Forelimb muscle (tissue), 1 donor: ENCODE results near the gene OPCML. TPM values are rescaled to one million over a fixed set of nuclear protein-coding genes. Genes with fewer than 3 reads are reported as not detected.

Experiments used
- DNase-seq: peaks from one replicate; pipeline ENCODE4 v3.0.0-alpha.2; 2013; ENCODE audit warnings: low read depth
- polyA plus RNA-seq: library from polyadenylated mRNA; unstranded; fragments of 120-200 nt; gene quantifications from one replicate; pipeline ENCODE4 v1.2.1, GENCODE V29; 2013; ENCODE audit not compliant: insufficient read length

Gene OPCML
- polyA plus RNA-seq, 1 donor: 1.4 TPM

DNA sequence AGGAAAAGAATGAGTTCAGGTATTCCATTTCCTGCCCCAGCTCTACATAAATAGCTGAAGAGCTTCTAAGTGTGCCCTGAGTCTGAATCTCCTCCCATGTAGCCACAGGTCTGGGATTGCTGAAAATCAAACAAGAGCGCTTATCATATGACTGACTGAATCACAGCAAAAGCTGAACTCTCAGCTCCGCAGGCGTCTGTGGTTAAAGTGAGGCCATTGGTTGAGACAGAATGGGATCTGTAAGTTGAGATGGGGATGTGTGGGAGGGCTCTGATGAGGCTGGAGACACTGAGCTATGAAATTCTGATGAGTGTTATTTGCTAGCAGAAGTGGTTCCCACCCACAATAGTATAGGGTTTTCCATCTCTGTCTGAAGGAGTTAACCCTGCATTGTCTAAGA lies 637.0 kb downstream of the OPCML start:
- DNase-seq: no peak

DNA sequence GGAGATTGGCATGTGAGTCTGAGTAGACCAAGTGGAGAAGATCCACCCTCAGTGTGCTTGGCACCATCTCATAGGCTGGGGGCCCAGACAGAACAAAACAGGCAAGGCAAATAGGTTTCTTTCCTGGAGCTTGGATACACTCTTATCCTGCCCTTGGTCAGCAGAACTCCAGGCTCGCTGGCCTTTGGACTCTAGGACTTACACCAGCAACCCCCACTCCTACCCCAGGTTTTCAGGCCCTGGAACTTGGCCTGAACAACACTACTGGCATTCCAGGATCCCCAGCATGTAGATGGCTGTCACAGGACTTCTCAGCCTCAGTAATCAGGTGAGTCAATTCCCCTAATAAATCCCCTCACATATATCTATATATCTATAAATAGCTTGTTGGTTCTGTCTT lies 637.7 kb downstream of the OPCML start:
- DNase-seq: no peak

DNA sequence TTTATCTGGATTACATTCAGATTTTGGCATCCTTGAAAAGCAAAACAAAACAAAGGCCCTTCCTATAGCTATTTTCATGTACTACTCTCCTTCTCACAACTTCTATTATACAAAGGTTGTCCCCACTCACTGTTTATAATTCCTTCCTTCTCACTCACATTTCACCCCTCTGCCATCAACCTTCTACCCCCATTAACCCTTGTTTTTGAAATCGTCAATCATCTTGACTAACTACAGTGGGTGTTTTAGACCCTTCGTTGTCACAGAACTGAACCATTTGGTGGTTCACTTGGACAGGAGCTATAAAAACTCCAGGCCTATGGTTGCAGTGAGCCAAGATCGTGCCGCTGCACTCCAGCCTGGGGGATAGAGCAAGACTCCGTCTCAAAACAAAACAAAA lies 639.4 kb downstream of the OPCML start:
- DNase-seq: no peak

DNA sequence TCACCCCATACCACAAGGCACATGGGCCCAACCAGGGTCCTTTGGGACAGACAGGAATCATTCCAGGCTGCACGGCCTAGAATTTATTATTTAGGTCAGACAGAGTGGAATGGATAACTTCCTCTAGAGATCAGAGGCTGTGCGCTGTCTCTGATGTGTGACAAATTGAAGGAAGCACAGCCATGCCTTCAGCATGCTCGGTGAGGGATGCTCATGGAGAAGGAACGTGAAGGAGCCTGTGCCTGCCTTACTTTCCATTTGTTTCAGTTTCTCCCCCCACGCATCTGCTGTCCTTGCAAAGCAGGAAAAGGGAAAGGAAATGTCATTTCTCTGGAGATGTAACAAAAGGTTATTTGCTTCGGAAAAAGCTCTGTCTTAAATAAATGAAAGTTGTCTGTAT lies 644.1 kb downstream of the OPCML start:
- DNase-seq: no peak

DNA sequence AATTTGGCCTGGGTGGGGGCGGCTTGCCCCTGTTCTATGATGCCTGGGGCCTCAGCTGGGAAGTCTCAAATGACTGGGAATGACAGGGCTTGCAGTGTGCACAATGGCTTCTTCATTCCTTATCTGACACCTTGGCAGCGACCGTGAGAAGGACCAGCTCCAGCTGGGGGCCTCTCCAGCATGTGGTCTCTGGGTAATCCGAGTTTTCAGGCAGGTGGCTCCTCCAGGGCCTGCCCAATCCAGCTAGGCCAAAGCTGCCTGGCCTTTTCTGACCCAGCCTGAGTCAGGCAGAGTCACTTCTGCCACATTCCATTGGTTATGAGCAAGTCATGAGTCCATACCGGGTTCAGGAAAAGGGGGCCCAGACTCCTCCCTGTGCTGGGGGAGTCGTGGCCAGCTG lies 646.0 kb downstream of the OPCML start:
- no peak for DNase-seq

DNA sequence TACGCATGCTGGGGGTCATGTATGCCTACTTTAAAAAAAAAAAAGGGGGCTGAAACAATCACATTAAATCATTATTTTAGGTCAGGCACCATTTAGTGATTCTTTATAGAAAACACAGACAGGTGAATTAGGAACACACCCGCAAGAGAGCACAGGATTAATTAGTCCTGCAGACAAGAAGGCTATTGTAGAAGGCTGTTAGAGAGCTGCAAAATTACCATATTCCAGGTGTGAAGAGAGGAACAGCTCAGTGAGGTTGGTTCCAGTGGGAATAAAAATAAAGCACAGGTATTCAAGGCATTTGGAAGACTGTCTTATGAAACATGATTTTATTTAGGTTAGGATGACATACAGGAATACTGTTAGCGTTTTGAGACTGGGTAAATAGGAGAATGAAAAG lies 649.1 kb downstream of the OPCML start:
- no peak for DNase-seq

DNA sequence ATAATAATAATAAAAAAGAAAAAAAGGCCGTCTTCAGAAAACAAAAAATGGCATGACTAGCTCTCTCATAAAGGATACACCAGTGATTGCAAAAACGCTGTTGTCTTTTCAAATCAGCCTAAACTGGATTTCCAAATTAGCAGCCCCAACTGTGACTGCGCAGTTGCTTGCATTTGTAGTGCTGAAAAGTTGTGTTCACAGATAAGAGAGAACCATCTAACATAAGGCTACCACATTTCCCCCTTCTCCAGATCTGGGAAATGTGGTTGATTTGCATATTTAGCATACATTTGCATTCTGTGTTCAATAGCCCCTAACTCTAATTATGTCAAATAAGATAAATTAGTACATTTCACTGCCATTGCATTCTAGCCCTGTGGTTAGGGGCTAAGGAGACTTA lies 650.7 kb downstream of the OPCML start:
- DNase-seq: no peak

DNA sequence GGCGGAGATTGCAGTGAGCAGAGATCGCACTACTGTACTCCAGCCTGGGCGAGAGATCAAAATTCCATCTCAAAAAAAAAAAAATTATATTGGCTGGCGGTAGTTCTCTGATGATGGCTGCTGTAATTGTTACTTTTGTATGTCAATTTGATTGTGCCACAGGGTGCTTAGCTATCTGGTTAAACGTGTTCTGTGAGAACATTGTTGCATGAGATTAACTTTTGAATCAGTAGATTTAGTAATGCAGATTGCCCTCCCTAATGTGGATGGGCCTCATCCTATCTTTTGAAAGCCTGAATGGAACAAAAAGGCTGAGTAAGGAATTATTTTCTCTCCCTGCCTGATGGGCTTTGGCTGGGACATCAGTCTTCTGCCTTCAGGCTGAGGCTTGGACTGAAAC lies 654.2 kb downstream of the OPCML start:
- no peak for DNase-seq

DNA sequence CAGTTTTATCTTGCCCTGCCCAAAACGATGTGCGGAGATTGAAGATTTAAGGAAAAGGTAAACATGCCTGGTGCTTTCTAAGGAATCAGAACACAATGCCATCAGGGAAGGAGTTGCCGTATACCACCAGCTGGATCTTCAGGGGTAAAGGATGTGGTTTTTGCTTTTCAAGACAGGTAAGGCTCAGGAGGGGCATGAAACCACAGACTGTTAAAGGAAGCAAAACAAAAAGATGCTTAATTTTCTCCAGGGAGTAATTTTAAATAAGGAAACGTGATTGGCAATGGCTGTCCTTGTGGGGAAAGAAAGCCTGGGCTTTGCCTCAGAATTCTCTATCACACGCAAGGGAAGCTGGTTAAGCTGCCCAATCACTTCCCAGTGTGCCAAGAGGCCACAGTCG lies 655.6 kb downstream of the OPCML start:
- no peak for DNase-seq

DNA sequence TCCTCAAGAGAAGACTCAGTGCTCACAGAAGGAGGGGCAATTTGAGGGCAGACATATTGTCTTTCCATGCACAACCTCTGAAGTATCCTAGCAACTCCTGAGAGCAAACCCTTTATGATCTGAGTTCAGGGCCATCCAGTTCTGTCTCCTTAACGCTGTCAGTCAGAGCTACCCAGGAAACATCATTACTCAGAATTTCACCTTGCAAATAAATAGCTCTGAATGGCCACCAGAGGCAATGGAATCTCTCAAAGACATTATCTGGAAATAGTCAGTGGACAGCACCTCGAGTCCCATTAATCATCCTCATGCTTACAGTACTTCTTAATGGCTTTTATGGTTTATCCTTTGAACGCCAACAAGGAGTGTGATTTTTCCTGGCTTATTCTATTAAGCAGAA lies 656.1 kb downstream of the OPCML start:
- no peak for DNase-seq

DNA sequence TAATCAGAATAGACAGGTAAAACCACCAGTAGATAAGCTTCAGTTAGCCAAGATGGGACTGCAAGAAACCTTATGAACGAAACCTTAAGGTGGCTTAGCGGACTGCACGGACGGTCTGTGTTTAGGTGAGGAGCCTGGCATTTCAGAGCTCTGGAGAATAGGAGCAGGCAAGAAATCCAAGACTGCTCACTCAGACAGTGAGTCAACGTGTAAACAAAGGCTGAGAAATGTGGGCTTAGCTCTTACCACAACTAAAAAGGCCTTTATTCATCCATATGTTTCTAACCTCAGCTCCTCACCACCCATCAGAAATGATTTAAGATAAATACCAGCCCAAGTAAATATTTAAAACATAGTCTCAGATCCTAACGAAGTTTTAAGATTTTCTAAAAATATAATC lies 657.7 kb downstream of the OPCML start:
- no peak for DNase-seq

DNA sequence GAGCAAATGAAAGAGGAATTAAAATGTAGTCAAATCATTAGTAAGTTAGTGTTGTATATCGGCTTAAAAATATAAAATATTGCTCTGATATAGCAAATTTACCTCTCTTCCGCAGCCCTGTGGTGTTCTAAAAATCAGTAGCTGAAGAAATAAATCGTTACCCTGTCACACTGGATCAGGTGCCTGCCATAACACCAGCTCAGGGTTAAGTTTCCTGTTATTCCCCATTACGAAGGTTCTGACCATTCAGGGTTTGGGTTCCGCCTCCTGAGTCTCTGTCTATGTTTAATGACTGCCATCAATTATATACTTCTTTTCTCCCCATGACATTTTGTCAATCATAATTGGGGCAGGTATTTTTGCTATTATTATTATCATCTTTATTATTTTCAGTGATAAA lies 658.5 kb downstream of the OPCML start:
- no peak for DNase-seq

DNA sequence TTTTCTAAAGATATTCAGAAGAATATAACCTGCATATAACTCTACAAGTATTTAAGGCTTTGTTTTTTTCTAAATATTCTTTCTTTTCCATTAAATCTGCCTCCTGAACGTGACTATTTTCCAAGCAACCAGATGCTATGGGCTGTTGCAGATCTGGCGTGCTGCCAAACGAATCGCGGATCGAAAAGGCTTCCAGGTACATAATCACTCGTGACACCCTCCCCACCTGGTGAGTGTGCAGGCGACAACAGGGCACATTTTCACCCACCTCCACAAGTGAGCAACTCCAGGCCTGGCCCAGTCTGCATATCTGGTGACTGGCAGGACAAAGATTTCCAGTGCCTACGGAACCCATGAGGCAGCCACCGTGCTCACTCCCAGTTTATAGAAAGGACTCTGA lies 660.1 kb downstream of the OPCML start:
- DNase-seq: no peak

DNA sequence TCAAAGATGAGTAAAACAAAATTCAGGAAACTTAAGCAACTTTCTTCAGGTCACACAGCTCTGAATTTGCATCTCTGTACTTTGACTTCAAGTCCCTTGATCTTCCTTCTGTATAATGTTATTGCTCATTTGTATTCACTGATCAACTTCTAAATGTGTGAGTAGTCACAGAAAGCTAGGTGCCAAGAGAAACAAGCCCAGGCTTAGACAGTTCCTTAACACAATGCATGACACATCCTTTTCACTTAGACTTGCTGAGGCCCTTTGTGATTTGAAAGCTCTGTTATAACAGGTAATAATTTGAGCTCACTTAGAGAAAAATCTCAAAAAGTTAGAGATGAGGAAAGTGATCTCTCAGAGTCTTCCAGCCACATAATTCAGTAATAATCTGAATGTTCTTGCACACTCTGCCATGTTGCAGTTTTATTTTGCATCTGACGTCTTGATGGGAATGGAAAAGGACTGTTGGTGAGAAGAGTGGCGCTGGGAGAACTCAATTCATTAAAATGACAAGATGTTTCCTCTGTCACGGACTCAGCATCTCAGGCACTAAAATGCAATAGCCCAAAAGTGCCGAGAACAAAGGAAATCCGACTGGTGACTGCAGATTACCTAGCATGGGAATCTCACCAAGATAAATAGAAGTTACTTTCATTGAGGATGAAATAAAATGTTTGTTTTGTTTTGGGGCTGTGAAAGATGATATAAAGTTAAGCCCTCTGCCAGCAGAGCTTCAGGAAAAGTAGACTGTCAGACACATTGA lies 665.3 kb downstream of the OPCML start:
- DNase-seq: no peak

DNA sequence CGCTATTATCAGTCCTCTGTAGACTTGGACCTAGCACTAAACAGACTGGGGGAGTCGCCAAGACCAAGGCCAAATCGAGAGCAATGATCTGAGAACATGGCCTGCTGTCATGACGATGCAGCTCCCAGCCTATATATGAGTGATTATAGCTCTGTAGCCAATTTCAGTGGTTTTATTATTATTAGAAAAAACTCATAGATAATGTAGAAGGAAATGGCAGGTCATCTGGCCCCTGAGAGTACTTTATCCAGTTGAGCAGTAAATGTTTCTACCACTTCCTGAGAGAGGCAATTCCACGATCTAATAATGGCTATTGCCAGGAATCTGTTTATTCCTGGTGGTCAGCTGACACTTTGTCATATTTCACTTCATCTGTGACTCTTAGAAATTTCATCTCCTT lies 666.7 kb downstream of the OPCML start:
- DNase-seq: no peak

DNA sequence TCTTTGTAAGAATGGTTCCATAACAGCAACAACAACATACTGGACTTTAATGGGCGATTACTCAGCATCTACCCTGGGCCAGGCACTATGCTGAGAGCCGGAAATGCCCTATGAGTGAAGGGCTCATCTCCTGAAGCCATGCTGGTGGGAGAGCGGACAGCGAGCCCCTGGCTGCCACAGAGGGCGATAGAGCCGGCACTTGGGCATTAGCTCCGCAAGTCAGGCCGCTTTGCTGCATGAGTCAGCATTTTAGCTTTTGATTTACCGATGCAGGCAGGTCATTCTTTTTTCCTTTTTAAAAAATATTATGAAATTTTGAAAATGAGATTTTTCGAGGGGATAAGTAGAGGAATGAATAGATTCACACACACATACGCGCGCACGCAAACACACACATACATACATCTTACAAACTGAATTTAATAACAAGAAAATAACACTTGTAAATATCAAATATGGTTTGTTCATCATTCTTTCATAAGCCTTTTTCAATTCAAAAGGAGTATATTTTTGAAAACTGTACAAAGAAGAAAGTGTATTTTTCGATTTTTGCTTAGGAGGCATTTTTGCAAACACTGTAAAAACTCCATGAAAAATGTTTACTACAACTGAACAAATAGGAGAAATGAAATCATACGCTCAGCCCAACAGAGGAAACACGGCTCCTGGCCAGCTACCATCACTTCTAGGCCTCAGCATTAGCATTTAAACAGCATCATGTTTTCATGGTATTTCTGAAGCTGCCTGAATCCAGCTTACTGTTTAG lies 667.3 kb downstream of the OPCML start:
- DNase-seq: no peak

DNA sequence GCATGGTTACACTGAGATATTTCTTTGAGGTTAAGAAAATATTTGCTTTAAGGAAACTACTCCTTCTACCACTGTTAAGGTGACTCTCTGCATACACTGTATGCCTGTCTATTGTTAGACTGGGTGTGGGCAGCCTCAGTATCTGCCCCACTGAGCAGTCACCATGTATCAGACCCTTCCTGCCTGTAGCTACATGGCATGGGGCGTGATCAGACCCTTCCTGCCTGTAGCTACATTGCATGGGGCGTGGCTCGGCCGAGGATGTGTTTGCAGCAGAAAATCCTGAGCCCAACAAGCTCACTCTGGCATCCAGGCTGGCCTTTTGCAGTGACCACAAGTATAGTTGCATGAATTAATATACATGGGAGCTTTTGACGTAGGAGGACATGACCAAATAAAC lies 669.4 kb downstream of the OPCML start:
- DNase-seq: no peak

DNA sequence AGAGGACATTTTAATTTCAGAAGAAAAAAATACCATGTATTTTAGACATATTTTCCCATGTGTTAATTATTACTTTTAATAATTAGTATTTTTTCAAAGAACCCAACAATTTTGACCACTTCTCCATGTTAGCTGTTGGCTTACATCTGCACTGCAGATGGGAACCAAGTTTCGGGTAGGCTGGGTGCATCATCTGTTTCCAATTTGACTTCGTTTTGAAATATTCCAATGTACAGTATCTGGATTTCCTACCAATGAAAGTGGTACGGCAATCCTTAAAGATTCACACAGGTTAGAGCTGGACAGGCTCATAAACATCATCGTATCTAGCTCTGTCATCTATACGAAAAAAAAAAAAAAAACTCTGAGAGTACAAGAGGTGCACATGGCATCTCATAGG lies 670.2 kb downstream of the OPCML start:
- no peak for DNase-seq

DNA sequence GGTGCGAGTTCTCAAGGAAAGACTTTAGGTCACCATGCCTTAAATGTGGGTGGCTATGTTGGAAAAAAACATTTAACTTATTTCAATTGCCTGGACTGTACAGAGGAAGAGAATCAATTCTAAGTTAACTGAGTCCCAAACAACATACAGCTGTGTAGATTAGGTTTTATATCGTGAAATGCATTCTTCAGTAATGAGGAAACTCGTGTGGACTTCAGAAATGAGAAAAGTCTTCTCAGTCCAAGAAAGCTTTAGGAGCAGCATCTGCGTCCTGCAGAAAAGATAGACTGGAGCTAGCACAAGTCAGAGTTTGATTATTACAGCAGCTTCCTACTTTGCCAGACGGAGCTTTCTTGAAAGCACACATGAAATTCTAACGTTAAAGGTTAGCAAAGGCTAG lies 673.0 kb downstream of the OPCML start:
- no peak for DNase-seq

DNA sequence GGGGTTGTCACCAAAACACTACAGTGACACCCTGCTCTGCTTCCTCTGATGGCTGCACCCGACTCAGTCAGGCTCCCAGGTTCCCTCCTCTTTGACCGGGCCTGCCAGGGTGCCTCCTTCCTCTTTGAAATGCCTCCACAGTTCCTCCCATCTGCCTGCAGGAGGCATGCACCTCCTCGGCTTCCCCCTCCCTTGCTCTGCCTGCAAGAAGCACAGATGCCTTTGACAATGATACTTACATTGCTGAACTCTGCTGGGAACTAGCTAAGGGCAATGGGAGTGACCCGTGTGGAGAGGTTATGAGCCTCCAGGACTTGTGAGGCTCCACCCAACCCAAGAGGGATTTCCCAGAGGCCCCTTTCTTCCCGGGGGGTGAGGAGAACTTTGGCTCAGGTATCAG lies 674.1 kb downstream of the OPCML start:
- DNase-seq: no peak

DNA sequence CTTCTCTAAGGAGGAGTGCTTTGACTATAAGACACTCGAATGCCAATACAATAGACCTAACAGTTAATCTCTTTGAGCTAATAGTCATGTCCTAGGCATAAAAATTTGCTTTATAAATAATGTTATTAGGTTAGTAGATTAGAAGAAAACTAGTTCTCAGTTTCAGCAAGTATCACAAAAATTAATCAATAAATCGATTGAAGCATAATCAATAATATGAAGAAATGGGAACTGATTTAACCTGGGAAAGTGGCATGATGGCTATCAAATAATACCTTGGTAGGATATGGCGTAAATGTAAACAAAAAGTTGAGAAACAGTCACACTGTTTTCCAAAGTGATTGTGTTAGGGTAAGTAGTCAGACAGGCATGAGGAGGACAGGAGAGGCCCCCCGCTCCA lies 676.3 kb downstream of the OPCML start:
- no peak for DNase-seq

DNA sequence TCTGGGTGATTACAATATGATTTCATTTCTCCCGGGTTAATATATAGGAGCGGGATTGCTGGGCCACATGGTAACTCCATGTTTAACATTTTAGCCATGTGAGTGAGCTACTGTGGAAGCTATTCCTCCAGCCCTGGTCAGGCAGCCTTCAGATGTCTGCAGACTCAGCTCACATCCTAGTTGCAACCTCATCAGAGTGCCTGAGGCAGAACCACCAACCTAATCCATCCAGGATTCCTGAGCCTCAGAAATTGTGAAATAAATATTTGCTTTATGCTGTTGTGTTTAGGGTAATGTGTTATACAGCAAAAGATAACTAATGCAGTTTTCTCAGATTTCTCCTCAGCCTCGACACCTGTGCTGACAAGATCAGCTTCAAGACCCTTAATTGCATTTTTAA lies 676.8 kb downstream of the OPCML start:
- no peak for DNase-seq

DNA sequence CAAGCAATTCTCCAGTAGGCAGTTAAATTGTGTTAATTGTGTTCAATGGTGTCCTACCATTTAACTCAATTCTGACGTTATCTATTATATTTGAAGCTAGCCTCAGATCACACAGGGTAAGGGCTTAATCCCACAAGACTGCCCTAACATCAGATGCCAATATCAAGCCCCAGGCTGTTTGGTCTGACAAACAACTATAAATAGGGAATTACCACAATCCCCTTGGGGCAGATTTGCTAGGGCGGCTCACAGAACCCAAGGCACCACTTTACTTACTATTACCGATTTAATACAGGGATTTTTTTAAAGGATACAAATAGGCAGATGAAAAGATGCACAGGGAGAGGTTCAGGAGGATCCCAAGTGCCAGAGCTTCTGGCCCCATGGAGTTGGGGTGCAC lies 678.4 kb downstream of the OPCML start:
- DNase-seq: no peak

DNA sequence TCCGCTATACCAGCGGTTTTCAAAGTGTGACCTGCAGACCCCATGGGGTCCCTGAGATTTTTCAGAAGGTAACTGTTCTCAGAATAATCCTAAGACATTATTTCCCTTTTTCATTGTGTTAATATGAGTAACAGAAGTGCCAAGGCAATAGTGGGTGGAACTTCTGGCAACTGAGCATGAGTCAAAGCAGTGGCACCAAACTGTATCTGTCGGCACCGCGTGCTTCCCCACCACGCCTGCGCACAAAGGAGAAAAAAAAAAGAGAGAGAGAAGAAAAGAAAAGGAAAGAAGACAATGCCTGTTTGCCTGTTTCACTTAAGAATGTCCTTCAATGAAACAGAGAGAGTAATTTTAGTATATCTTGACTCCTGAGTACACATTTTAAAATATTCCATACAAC lies 679.9 kb downstream of the OPCML start:
- DNase-seq: no peak
